ENCODE measurements around the gene ABI2.

ABI2 gene

DNA sequence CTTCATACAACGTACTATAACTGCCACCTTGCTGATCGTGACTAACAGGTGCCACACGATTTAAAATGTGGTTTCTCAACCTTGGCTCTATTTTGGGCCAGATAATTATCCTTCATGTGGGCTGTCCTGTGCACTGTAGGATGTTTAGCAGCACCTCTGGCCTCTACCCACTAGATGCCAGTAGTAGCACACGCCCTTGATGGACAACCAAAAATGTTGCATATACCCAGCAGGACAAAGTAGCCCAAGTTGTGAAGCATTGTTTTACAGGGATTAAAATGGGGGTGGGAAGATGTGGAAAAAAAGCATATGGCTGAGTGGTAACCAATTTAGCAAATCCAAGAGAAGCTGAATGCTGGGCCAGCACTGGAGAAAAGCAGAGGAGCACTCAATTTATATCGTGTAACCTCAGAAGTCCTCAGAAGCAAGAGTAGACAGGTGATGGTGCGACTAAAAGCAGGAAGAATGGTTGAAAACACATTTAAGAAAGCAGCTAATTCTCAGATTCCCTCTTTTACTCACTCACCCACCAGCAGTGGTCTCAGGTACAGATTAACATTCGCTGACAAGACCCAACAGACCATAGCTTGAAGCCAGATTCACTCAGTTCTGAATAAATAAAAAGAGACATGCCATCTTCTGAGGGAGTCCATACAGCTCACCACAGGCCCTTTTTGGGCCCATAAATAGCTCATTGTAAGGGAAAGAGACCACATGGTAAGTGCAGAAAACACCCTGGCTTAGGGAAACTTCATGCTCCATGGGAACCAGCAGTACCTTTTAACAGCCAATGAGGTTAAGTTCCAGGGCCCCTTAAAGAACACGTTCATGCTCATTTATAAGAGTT, 156.3 kb downstream of the ABI2 start:
- DNase-seq, result no peak

DNA sequence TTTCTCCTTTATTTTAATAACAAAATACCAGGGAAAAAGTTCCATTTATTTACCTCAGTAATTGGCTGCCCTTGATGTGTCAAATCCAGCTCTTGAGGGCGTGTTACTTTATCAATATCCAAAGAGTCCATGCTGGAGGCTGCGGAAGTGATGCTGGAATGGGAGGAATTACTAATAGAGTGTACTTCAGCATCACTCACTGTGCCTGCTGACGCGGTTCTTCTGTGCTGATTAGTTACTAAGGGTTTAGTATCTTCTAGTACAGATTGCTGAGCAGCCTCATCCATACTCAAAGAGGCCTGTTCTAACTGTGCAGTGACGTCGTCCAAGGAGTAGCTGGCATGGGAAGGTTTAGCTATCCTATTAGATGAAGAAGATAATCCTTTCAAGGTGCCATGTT, 161.3 kb downstream of the ABI2 start:
- no peak for DNase-seq

DNA sequence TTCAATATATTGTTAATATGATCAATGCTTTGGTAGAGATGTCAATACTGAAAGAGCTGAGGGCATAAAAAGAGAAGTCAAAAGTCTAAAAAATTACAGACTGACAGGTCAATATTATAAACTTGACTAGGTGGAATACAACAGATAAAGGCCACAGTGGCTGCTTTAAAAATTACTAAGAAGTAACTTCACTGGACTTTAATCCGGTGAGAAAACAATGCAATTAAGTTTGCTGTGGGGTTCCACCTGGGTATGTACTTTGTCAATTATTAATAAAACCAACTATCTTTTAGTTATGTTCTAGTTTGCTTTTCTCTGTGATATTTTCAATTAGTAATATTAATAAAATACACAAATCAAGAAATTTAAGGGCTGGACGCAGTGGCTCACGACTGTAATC, 162.2 kb downstream of the ABI2 start:
- DNase-seq, result no peak

DNA sequence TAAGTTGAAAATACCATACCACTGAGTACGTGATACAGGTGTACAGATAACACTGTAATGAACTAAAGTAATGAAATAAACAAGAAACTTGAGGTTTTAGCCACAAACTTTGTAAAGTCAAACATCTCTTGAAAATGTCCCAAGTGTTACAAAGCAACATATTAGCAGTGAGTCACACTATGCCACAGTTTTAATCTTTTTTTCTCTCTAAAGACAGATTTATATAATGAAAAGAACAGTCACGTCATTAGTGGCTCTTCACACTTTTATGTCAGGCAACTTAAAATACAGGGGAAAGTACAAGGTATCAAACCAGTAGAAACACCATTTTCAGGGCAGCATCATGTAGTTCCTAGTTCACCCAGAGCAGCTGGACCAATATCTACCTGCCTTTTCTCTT, 164.8 kb downstream of the ABI2 start:
- DNase-seq, result no peak

All from DMS153 (cell line).